ENCODE results near the gene CECR2.

DNA sequence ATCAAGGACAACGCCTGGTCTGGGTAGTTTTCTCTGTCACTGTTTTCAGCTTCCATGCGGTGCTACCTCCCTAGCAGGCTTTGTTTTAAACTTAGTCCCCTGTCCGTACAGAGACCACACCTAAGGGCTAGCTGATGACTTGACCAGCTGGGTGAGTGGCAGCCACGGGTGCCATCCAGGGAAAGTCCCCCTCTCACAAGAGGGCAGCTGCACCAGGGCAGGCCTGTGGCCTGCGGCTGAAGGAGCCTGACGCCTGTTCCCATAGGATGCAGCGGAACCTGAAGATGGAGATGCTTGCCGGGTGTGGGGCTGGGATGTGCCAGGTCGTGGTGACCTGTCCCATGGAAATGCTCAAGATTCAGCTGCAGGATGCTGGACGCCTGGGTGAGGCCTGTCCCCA lies 213.9 kb downstream of the CECR2 start:
- no peak for TF ChIP-seq POLR2A (IDR thresholded peaks at IDR 0.05)
- TF ChIP-seq, protein P1, sequence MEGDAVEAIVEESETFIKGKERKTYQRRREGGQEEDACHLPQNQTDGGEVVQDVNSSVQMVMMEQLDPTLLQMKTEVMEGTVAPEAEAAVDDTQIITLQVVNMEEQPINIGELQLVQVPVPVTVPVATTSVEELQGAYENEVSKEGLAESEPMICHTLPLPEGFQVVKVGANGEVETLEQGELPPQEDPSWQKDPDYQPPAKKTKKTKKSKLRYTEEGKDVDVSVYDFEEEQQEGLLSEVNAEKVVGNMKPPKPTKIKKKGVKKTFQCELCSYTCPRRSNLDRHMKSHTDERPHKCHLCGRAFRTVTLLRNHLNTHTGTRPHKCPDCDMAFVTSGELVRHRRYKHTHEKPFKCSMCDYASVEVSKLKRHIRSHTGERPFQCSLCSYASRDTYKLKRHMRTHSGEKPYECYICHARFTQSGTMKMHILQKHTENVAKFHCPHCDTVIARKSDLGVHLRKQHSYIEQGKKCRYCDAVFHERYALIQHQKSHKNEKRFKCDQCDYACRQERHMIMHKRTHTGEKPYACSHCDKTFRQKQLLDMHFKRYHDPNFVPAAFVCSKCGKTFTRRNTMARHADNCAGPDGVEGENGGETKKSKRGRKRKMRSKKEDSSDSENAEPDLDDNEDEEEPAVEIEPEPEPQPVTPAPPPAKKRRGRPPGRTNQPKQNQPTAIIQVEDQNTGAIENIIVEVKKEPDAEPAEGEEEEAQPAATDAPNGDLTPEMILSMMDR (IDR thresholded peaks at IDR 0.05) = no peak

Data from breast epithelium (tissue), 3 donors.